H1 (cell line): Measurements from ENCODE around the gene PCAT7. TPM values are rescaled to one million over a fixed set of nuclear protein-coding genes. Genes with fewer than 3 reads are reported as not detected.

Experiments
- CHD7 ChIP-seq: fragments of 300-600 bp; sonication (generic); IDR thresholded peaks from 2 replicates; pipeline ENCODE4 v1.7.1; 2012; ENCODE audit warnings: low read length, moderate library complexity, mild to moderate bottlenecking, inconsistent platforms; ENCODE audit not compliant: insufficient replicate concordance
- CREB1 ChIP-seq: IDR thresholded peaks from 2 replicates; pipeline ENCODE4 v1.6.1; 2012; ENCODE audit warnings: inconsistent platforms
- JUN ChIP-seq: IDR thresholded peaks from 2 replicates; pipeline ENCODE4 v1.6.1; 2011; ENCODE audit warnings: low read depth, mild to moderate bottlenecking, improper control_type of control experiment, low read length
- JUND ChIP-seq: IDR thresholded peaks from 2 replicates; pipeline ENCODE4 v1.6.1; 2011; ENCODE audit warnings: mild to moderate bottlenecking, improper control_type of control experiment, low read length
- KDM1A ChIP-seq: fragments of 200-600, 300-600 bp; sonication (generic); IDR thresholded peaks from 2 replicates; pipeline ENCODE4 v1.7.1; 2016; ENCODE audit warnings: mild to moderate bottlenecking, low read length, borderline replicate concordance
- SP1 ChIP-seq: IDR thresholded peaks from 2 replicates; pipeline ENCODE4 v1.6.1; 2011; ENCODE audit warnings: low read depth, low read length
- USF2 ChIP-seq: IDR thresholded peaks from 2 replicates; pipeline ENCODE4 v1.6.1; 2011; ENCODE audit warnings: low read length, improper control_type of control experiment
- polyA plus RNA-seq, 7 experiments: library from polyadenylated mRNA; depleted of rRNA in 3 of 7; stranded (reverse) in 5 of 7; unstranded in 2 of 7; fragments of >200 nt in 5 of 7; fragments of 200-250 nt in 2 of 7; gene quantifications; 1 replicate in 5 of 7; 2 replicates in 1 of 7; 4 replicates in 1 of 7; pipeline versions ENCODE4 v1.2.1 to v1.2.3, GENCODE V29; 2011 to 2013; ENCODE audit warnings: missing spikeins in 2 of 7, mixed read lengths in 2 of 7
- total RNA-seq: library from RNA; stranded (reverse); fragmentation: NEBNext Ultra II Directional; extraction: Animal tissue kit (Norgen Biotek cat#: 25700); gene quantifications from 2 replicates; pipeline ENCODE4 v1.2.1, GENCODE V29; 2021

Gene PCAT7
- total and polyA plus RNA-seq, 2 of the 8 experiments (the other 6 are each of a cell fraction or from before 2014, with no cell fraction given): 3.2 to 4.1 TPM

GRCh38 chr9:94526271-94526670 is 28.6 kb upstream of the PCAT7 start (continued):
- no peak for TF ChIP-seq CHD7
- TF ChIP-seq JUN: no peak
- TF ChIP-seq CREB1: no peak
- TF ChIP-seq KDM1A: no peak
- TF ChIP-seq SP1: no peak
- TF ChIP-seq USF2: no peak
- no peak for TF ChIP-seq JUND
